ENCODE measurements around the gene CDK5. TPM values are rescaled to one million over a fixed set of nuclear protein-coding genes. Genes with fewer than 3 reads are reported as not detected.

CDK5 gene
- total and polyA plus RNA-seq, 9 of the 15 experiments (the other 6 are each of a cell fraction or from before 2014, with no cell fraction given), result 3.2 to 38.0 (median 27.5) TPM

DNA sequence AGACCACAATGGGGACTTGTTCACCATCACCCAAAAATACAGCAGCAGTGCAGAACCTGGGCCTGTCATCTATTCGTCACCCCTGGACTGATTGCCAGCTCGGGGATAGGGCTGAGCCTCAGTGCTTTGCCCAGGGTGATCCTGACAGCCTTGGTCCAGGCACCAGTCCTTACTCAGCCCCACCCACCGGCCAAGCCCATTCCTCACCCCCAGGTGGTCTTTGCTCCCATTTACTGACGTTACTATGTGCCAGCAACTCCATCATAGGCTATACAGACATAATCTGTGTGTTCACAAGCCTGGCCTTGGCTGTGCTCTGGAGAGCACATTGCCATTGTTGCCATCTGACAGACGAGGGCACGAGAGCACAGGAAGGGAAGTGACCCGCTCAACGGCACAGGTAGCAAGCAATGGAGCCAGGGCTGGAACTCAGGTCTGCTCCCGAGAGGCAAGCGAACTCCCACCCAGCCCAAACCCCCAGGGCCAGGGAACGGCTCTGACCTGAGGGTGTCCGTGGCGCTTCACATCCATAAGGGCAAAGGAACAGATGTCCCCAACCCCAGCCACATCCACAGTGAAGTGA lies 40.2 kb downstream of the CDK5 start (continued):
- TF ChIP-seq, protein P1, sequence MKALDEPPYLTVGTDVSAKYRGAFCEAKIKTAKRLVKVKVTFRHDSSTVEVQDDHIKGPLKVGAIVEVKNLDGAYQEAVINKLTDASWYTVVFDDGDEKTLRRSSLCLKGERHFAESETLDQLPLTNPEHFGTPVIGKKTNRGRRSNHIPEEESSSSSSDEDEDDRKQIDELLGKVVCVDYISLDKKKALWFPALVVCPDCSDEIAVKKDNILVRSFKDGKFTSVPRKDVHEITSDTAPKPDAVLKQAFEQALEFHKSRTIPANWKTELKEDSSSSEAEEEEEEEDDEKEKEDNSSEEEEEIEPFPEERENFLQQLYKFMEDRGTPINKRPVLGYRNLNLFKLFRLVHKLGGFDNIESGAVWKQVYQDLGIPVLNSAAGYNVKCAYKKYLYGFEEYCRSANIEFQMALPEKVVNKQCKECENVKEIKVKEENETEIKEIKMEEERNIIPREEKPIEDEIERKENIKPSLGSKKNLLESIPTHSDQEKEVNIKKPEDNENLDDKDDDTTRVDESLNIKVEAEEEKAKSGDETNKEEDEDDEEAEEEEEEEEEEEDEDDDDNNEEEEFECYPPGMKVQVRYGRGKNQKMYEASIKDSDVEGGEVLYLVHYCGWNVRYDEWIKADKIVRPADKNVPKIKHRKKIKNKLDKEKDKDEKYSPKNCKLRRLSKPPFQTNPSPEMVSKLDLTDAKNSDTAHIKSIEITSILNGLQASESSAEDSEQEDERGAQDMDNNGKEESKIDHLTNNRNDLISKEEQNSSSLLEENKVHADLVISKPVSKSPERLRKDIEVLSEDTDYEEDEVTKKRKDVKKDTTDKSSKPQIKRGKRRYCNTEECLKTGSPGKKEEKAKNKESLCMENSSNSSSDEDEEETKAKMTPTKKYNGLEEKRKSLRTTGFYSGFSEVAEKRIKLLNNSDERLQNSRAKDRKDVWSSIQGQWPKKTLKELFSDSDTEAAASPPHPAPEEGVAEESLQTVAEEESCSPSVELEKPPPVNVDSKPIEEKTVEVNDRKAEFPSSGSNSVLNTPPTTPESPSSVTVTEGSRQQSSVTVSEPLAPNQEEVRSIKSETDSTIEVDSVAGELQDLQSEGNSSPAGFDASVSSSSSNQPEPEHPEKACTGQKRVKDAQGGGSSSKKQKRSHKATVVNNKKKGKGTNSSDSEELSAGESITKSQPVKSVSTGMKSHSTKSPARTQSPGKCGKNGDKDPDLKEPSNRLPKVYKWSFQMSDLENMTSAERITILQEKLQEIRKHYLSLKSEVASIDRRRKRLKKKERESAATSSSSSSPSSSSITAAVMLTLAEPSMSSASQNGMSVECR (CRISPR knock-in tag; IDR thresholded peaks at IDR 0.05), result peak; percentile 41; the same call in 1 of the 2 replicates
- TF ChIP-seq POLR2AphosphoS2 (IDR thresholded peaks at IDR 0.05; ENCODE audit: low read length) (no peak), RB1 (IDR thresholded peaks at IDR 0.05; ENCODE audit: low read depth) (no peak), ZNF75A (CRISPR knock-in tag; IDR thresholded peaks at IDR 0.05) (0 out of 2 replicates have a peak, but pooled peaks have one; percentile 24), ZBTB7A (IDR thresholded peaks at IDR 0.05; ENCODE audit: borderline replicate concordance, control insufficient read depth, low read depth, low read length) (0 out of 2 replicates have a peak, but pooled peaks have one; percentile 19), PML (IDR thresholded peaks at IDR 0.05; ENCODE audit: low read length) (peak; percentile 39; the same call in 1 of the 2 replicates), ZNF146 (CRISPR knock-in tag; IDR thresholded peaks at IDR 0.05; ENCODE audit: unreplicated experiment) (no peak), SAFB (IDR thresholded peaks at IDR 0.05; ENCODE audit: borderline replicate concordance, low read depth, low read length) (0 out of 2 replicates have a peak, but pooled peaks have one; percentile 4)
- TF ChIP-seq, protein P2, sequence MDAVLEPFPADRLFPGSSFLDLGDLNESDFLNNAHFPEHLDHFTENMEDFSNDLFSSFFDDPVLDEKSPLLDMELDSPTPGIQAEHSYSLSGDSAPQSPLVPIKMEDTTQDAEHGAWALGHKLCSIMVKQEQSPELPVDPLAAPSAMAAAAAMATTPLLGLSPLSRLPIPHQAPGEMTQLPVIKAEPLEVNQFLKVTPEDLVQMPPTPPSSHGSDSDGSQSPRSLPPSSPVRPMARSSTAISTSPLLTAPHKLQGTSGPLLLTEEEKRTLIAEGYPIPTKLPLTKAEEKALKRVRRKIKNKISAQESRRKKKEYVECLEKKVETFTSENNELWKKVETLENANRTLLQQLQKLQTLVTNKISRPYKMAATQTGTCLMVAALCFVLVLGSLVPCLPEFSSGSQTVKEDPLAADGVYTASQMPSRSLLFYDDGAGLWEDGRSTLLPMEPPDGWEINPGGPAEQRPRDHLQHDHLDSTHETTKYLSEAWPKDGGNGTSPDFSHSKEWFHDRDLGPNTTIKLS (IDR thresholded peaks at IDR 0.05; ENCODE audit: borderline replicate concordance, low read depth), result no peak; the same call in 1 of the 2 replicates
- TF ChIP-seq, protein P3, sequence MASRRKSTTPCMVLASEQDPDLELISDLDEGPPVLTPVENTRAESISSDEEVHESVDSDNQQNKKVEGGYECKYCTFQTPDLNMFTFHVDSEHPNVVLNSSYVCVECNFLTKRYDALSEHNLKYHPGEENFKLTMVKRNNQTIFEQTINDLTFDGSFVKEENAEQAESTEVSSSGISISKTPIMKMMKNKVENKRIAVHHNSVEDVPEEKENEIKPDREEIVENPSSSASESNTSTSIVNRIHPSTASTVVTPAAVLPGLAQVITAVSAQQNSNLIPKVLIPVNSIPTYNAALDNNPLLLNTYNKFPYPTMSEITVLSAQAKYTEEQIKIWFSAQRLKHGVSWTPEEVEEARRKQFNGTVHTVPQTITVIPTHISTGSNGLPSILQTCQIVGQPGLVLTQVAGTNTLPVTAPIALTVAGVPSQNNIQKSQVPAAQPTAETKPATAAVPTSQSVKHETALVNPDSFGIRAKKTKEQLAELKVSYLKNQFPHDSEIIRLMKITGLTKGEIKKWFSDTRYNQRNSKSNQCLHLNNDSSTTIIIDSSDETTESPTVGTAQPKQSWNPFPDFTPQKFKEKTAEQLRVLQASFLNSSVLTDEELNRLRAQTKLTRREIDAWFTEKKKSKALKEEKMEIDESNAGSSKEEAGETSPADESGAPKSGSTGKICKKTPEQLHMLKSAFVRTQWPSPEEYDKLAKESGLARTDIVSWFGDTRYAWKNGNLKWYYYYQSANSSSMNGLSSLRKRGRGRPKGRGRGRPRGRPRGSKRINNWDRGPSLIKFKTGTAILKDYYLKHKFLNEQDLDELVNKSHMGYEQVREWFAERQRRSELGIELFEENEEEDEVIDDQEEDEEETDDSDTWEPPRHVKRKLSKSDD (conservative IDR thresholded peaks at IDR 0.05; ENCODE audit: low read length), result no peak
- TF ChIP-seq, protein P4, sequence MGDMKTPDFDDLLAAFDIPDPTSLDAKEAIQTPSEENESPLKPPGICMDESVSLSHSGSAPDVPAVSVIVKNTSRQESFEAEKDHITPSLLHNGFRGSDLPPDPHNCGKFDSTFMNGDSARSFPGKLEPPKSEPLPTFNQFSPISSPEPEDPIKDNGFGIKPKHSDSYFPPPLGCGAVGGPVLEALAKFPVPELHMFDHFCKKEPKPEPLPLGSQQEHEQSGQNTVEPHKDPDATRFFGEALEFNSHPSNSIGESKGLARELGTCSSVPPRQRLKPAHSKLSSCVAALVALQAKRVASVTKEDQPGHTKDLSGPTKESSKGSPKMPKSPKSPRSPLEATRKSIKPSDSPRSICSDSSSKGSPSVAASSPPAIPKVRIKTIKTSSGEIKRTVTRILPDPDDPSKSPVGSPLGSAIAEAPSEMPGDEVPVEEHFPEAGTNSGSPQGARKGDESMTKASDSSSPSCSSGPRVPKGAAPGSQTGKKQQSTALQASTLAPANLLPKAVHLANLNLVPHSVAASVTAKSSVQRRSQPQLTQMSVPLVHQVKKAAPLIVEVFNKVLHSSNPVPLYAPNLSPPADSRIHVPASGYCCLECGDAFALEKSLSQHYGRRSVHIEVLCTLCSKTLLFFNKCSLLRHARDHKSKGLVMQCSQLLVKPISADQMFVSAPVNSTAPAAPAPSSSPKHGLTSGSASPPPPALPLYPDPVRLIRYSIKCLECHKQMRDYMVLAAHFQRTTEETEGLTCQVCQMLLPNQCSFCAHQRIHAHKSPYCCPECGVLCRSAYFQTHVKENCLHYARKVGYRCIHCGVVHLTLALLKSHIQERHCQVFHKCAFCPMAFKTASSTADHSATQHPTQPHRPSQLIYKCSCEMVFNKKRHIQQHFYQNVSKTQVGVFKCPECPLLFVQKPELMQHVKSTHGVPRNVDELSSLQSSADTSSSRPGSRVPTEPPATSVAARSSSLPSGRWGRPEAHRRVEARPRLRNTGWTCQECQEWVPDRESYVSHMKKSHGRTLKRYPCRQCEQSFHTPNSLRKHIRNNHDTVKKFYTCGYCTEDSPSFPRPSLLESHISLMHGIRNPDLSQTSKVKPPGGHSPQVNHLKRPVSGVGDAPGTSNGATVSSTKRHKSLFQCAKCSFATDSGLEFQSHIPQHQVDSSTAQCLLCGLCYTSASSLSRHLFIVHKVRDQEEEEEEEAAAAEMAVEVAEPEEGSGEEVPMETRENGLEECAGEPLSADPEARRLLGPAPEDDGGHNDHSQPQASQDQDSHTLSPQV (IDR thresholded peaks at IDR 0.05), result no peak
- TF ChIP-seq, protein P5, sequence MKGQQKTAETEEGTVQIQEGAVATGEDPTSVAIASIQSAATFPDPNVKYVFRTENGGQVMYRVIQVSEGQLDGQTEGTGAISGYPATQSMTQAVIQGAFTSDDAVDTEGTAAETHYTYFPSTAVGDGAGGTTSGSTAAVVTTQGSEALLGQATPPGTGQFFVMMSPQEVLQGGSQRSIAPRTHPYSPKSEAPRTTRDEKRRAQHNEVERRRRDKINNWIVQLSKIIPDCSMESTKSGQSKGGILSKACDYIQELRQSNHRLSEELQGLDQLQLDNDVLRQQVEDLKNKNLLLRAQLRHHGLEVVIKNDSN (CRISPR knock-in tag; IDR thresholded peaks at IDR 0.05), result 0 out of 2 replicates have a peak, but pooled peaks have one; percentile 25

Measured in K562 (cell line).